ENCODE data around the gene STAT3. TPM values are rescaled to one million over a fixed set of nuclear protein-coding genes. Genes with fewer than 3 reads are reported as not detected.

STAT3 gene
- total RNA-seq, 1 donor, result 206 TPM

DNA sequence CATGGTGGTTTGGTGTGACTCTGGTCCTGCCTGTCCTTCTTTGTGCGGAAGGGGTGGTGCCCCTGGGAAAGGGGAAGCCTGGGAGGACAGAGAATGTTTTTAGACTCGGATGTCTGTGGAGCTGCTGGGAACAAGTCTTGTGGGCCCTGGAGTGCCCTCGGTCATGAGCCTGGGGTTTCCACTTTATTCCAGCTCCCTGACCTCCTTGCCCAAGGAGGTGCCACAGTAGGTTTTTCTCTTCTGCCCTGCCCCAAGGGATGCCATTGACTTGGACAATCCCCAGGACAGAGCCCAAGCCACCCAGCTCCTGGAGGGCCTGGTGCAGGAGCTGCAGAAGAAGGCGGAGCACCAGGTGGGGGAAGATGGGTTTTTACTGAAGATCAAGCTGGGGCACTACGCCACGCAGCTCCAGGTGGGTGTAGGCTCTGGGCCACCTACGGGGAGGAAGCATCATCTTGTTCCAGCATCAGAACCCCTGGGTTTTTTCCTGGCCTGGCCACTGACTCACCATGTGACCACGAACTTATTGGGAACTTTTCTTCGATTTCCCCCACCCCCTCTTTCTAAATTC lies 98.5 kb downstream of the STAT3 start:
- H4K20me1 ChIP-seq (ENCODE audit: insufficient read depth, low read length), result no peaks in the 10 kb centered on the region
- H3K4me1 ChIP-seq (ENCODE audit: insufficient read depth, low read length), result peaks cover 16% of the 10 kb centered on the region
- peak; percentile 77 for DNase-seq (ENCODE audit: insufficient read length, low spot score, missing footprints)
- no peaks in the 10 kb centered on the region for H3K27me3 ChIP-seq (ENCODE audit: insufficient read depth, low read length)
- TF ChIP-seq, protein P1, sequence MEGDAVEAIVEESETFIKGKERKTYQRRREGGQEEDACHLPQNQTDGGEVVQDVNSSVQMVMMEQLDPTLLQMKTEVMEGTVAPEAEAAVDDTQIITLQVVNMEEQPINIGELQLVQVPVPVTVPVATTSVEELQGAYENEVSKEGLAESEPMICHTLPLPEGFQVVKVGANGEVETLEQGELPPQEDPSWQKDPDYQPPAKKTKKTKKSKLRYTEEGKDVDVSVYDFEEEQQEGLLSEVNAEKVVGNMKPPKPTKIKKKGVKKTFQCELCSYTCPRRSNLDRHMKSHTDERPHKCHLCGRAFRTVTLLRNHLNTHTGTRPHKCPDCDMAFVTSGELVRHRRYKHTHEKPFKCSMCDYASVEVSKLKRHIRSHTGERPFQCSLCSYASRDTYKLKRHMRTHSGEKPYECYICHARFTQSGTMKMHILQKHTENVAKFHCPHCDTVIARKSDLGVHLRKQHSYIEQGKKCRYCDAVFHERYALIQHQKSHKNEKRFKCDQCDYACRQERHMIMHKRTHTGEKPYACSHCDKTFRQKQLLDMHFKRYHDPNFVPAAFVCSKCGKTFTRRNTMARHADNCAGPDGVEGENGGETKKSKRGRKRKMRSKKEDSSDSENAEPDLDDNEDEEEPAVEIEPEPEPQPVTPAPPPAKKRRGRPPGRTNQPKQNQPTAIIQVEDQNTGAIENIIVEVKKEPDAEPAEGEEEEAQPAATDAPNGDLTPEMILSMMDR (IDR thresholded peaks at IDR 0.05; ENCODE audit: extremely low read depth, low read depth, low read length), result no peak
- H3K4me3 ChIP-seq (ENCODE audit: insufficient read depth, low read length), result no peak overlapping the region
- no peaks in the 10 kb centered on the region for H3K36me3 ChIP-seq (ENCODE audit: insufficient read depth, low read length)
- H3K9me3 ChIP-seq (ENCODE audit: low read depth, low read length), result no peaks in the 10 kb centered on the region
- H2AFZ ChIP-seq (ENCODE audit: low read length), result no peak overlapping the region
- no peaks in the 10 kb centered on the region for H3K79me2 ChIP-seq (ENCODE audit: insufficient read depth, low read length)
- H3K27ac ChIP-seq (ENCODE audit: low read depth, low read length), result no peak overlapping the region
- H3K4me2 ChIP-seq (ENCODE audit: insufficient read depth, low read length), result no peak overlapping the region

GRCh38 chr17:42288803-42289610 lies 99.2 kb downstream of the STAT3 start:
- Histone ChIP-seq H3K4me3 (ENCODE audit: insufficient read depth, low read length) (peak overlapping the region; percentile 78), H3K4me2 (ENCODE audit: insufficient read depth, low read length) (peak overlapping the region; percentile 92), H3K79me2 (ENCODE audit: insufficient read depth, low read length) (no peaks in the 10 kb centered on the region), H2AFZ (ENCODE audit: low read length) (peak overlapping the region; percentile 95), H3K9me3 (ENCODE audit: low read depth, low read length) (no peaks in the 10 kb centered on the region), H3K27ac (ENCODE audit: low read depth, low read length) (no peak overlapping the region), H3K36me3 (ENCODE audit: insufficient read depth, low read length) (no peaks in the 10 kb centered on the region), H3K4me1 (ENCODE audit: insufficient read depth, low read length) (peaks cover 16% of the 10 kb centered on the region), H3K27me3 (ENCODE audit: insufficient read depth, low read length) (no peaks in the 10 kb centered on the region), H4K20me1 (ENCODE audit: insufficient read depth, low read length) (no peaks in the 10 kb centered on the region)
- TF ChIP-seq, protein P1 (IDR thresholded peaks at IDR 0.05; ENCODE audit: extremely low read depth, low read depth, low read length), result no peak
- peak; percentile 45 for DNase-seq (ENCODE audit: insufficient read length, low spot score, missing footprints)

- Histone ChIP-seq H3K36me3 (ENCODE audit: insufficient read depth, low read length) (no peaks in the 10 kb centered on the region), H4K20me1 (ENCODE audit: insufficient read depth, low read length) (no peaks in the 10 kb centered on the region), H3K79me2 (ENCODE audit: insufficient read depth, low read length) (no peaks in the 10 kb centered on the region), H3K27ac (ENCODE audit: low read depth, low read length) (peak within 1 kb of the TSS; percentile 73), H3K9me3 (ENCODE audit: low read depth, low read length) (no peaks in the 10 kb centered on the region), H3K4me2 (ENCODE audit: insufficient read depth, low read length) (peak within 1 kb of the TSS; percentile 92), H3K27me3 (ENCODE audit: insufficient read depth, low read length) (no peaks in the 10 kb centered on the region), H3K4me3 (ENCODE audit: insufficient read depth, low read length) (peak within 1 kb of the TSS; percentile 78), H2AFZ (ENCODE audit: low read length) (peak within 1 kb of the TSS; percentile 95), H3K4me1 (ENCODE audit: insufficient read depth, low read length) (peaks cover 16% of the 10 kb centered on the region)
- peak; percentile 99 for DNase-seq (ENCODE audit: insufficient read length, low spot score, missing footprints)
- TF ChIP-seq, protein P1 (IDR thresholded peaks at IDR 0.05; ENCODE audit: extremely low read depth, low read depth, low read length), result no peak
Measured at GRCh38 chr17:42287977-42288802, 100.1 kb downstream of the STAT3 start, which contains the start of gene STAT5A. STAT5A (plus strand) TSS chr17:42288498; CDS start chr17:42289412, 914 bp downstream.

Measured in osteoblast (primary cell).